Heart right ventricle (tissue), 16 donors: ENCODE results near the gene UBE2J2. TPM values are rescaled to one million over a fixed set of nuclear protein-coding genes. Genes with fewer than 3 reads are reported as not detected.
A peak's percentile ranks its signal among the peaks of the same experiment; 100 is the strongest.

Source experiments
- ATAC-seq, 8 donors: fragments of 200-7000 bp; cut with Tn5 transposase; one replicate each; pipeline ENCODE4 v1.9.1; 2020; ENCODE audit warnings: mild to moderate bottlenecking in 8 of 8, moderate library complexity in 8 of 8, moderate number of reproducible peaks in 1 of 8
- DNase-seq, 2 donors: peaks; one replicate each; pipeline ENCODE4 v3.0.0-alpha.2; 2020
- H3K27ac ChIP-seq, 10 donors: fragments of 200-600 bp; sonication (generic) in 2 of 10; one replicate each; pipeline versions ENCODE4 v1.5.0 to v1.8.0; 2020 to 2022; ENCODE audit warnings: mild to moderate bottlenecking in 3 of 10
- H3K27me3 ChIP-seq, 7 donors: fragments of 200-600 bp; one replicate each; pipeline ENCODE4 v1.8.0; 2021 to 2022; ENCODE audit warnings: mild to moderate bottlenecking in 2 of 7
- H3K36me3 ChIP-seq, 9 donors: fragments of 200-600 bp; sonication (generic) in 1 of 9; one replicate each; pipeline versions ENCODE4 v1.5.0 to v1.8.0; 2020 to 2022; ENCODE audit warnings: mild to moderate bottlenecking in 2 of 9
- H3K4me1 ChIP-seq, 9 donors: fragments of 200-600 bp; sonication (generic) in 1 of 9; one replicate each; pipeline versions ENCODE4 v1.5.0 to v1.8.0; 2020 to 2022; ENCODE audit warnings: mild to moderate bottlenecking in 4 of 9
- H3K4me3 ChIP-seq, 10 donors: fragments of 200-600 bp; sonication (generic) in 2 of 10; one replicate each; pipeline versions ENCODE4 v1.5.0 to v1.8.0; 2020 to 2022; ENCODE audit warnings: mild to moderate bottlenecking in 7 of 10, moderate library complexity in 2 of 10
- H3K9me3 ChIP-seq, 11 donors: fragments of 200-600 bp in 10 of 11; sonication (generic) in 2 of 11; one replicate each; pipeline versions ENCODE4 v1.5.0 to v1.8.0; 2013 to 2022; ENCODE audit warnings: mild to moderate bottlenecking in 2 of 11, control low read depth in 1 of 11, moderate library complexity in 1 of 11
- WGBS, 2 donors: extraction: QIAGEN DNeasy Blood & Tissue Kit; methylation state at CpG; one replicate each; pipeline ENCODE4 v1.1.7; 2013; ENCODE audit warnings: inconsistent platforms in 1 of 2; 5-methylcytosine and 5-hydroxymethylcytosine counted together
- intact Hi-C, 10 donors: fragments of 100-400 bp; cut with DNase I; formaldehyde crosslinking; loops; one replicate each; pipeline versions ENCODE4 v1.11.1 to v1.14.2; 2022
- polyA plus RNA-seq, 2 donors: library from polyadenylated mRNA; stranded (reverse); fragments of 200-250 nt; gene quantifications; one replicate each; pipeline ENCODE4 v1.2.3, GENCODE V29; 2013
- total RNA-seq, 10 donors: library from RNA; stranded (reverse); fragmentation: NEBNext Ultra II Directional in 3 of 10; extraction: Animal tissue kit (Norgen Biotek cat#: 25700) in 3 of 10; gene quantifications; one replicate each; pipeline versions ENCODE4 v1.2.1 to v1.2.4, GENCODE V29; 2021 to 2023
- TF ChIP-seq, protein P1 (sequence below), 9 donors: fragments of 200-600 bp; sonication (generic) in 2 of 9; IDR thresholded peaks; one replicate each; pipeline versions ENCODE4 v1.5.0 to v1.8.0; 2021 to 2022; ENCODE audit warnings: antibody characterized with exemption in 9 of 9, mild to moderate bottlenecking in 5 of 9, moderate library complexity in 1 of 9
- donor health status: Arrhythmogenic right ventricular cardiomyopathy.
- donor health status: ischemic (EF 13 %, LVEDD 7.1; RV severe dilation, severe dysfunction).
- donor health status: healthy with polysubstance abuse.
- donor health status: DM: no; HTN: yes; CAD: no.
- donor health status: DM: no; HTN: no; CAD: no.
- donor health status: ischemic (EF 25% LVEDD 6.9; RV normal size, moderate dysfunction).
- donor health status: ischemic (EF 25% LVEDD 5.7; RV mildly dilated, moderate dysfunction).
- donor health status: healthy.
- donor health status: DM: yes; HTN: yes; CAD: no.
- donor health status: Ischemic cardiomyopathy.
- donor health status: ischemic (EF 35%, LVEDD 5.7; RV mildly dilated, moderate dysfunction).
- donor health status: nonischemic (EF 11% LVEDD 7.7; RV severe dilation, severe dysfunction).
- donor health status: DM: yes; HTN: yes; CAD: no.
- donor health status: PGD.
- donor health status: ischemic (EF 29% LVEDD 5.4; RV normal size, mild dysfunction).
- donor health status: nonischemic (EF 23%, LVEDD 6.1; RV moderate dilation, normal function).

UBE2J2 gene
- total and polyA plus RNA-seq, 12 donors, result 23.5 to 44.1 (median 30.5) TPM

DNA sequence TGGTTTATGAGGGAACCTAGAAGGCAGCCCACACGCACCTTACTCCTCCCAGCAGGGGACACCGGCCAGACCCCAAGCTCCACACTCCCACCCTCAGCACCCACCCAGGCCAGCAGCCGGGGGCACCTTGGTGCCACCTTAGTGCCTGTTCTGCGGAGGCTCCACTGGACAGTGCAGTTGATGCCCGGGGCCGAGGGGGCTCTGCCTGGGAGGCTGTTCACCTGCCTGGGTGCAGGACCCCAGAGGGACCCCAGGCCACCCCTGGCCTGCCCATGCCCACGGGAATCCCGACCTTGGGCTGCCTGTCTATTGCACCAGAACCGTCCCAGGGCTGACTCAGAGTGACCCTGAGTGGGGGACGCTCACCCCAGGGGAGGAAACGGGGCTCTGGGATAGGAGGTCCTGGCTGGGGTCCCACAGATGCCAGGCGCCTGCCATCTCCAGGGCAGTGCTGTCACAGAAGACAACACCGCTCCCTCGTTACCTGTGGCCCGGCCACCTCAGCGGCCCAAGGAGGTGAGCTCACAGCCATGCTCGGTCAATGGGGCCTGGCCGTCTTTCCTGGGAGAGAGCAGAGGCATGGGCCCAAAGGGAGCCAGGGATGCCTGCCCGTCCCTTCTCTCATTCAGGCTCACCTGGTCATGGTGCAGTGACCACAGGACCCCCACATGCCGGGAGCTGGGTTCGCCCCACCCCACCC, 7.3 kb upstream of the UBE2J2 start:
- Histone ChIP-seq H3K4me1 (peaks cover 0 to 11% (median 0%) of the 10 kb centered on the region in 9 donors), H3K9me3 (no peaks in the 10 kb centered on the region), H3K27me3 (peaks cover 0 to 12% (median 8%) of the 10 kb centered on the region in 7 donors), H3K36me3 (no peaks in the 10 kb centered on the region), H3K4me3 (no peak overlapping the region), H3K27ac (peak overlapping the region in 1 of 10 donors; percentile 31)
- intact Hi-C loops, result no loop called here
- TF ChIP-seq, protein P1, sequence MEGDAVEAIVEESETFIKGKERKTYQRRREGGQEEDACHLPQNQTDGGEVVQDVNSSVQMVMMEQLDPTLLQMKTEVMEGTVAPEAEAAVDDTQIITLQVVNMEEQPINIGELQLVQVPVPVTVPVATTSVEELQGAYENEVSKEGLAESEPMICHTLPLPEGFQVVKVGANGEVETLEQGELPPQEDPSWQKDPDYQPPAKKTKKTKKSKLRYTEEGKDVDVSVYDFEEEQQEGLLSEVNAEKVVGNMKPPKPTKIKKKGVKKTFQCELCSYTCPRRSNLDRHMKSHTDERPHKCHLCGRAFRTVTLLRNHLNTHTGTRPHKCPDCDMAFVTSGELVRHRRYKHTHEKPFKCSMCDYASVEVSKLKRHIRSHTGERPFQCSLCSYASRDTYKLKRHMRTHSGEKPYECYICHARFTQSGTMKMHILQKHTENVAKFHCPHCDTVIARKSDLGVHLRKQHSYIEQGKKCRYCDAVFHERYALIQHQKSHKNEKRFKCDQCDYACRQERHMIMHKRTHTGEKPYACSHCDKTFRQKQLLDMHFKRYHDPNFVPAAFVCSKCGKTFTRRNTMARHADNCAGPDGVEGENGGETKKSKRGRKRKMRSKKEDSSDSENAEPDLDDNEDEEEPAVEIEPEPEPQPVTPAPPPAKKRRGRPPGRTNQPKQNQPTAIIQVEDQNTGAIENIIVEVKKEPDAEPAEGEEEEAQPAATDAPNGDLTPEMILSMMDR (IDR thresholded peaks at IDR 0.05), result no peak
- DNase-seq, result peak in 1 of 2 donors; percentile 10
- ATAC-seq, result peak in 4 of 8 donors; percentile 2 to 7 (median 6)
- WGBS, 2 donors, result 89 to 94% methylated on average over 21 of the region's 21 CpGs

- Histone ChIP-seq H3K27me3 (no peaks in the 10 kb centered on the region), H3K27ac (no peak overlapping the region), H3K9me3 (no peaks in the 10 kb centered on the region), H3K4me1 (peaks cover 5 to 20% (median 8%) of the 10 kb centered on the region in 9 donors), H3K36me3 (no peaks in the 10 kb centered on the region), H3K4me3 (no peak overlapping the region)
- ATAC-seq (no peak), DNase-seq (no peak)
- intact Hi-C loops, result no loop called here
- TF ChIP-seq, protein P1 (IDR thresholded peaks at IDR 0.05), result no peak
- 92 to 93% methylated on average over 16 of the region's 17 CpGs for WGBS, 2 donors
Measured at GRCh38 chr1:1279028-1279427, 5.4 kb upstream of the UBE2J2 start.

- peaks cover 5 to 20% (median 9%) of the 10 kb centered on the region in 9 donors for H3K4me1 ChIP-seq
- no peak overlapping the region for H3K27ac ChIP-seq
- no peak for DNase-seq
- H3K36me3 ChIP-seq, result no peaks in the 10 kb centered on the region
- ATAC-seq, result no peak
- no peaks in the 10 kb centered on the region for H3K27me3 ChIP-seq
- no peaks in the 10 kb centered on the region for H3K9me3 ChIP-seq
- H3K4me3 ChIP-seq, result no peak overlapping the region
- intact Hi-C loops, result no loop called here
- TF ChIP-seq, protein P1 (IDR thresholded peaks at IDR 0.05), result no peak
- WGBS, 2 donors, result 95 to 96% methylated on average over 13 of the region's 13 CpGs
Measured at GRCh38 chr1:1278620-1279019, 5.0 kb upstream of the UBE2J2 start.

DNA sequence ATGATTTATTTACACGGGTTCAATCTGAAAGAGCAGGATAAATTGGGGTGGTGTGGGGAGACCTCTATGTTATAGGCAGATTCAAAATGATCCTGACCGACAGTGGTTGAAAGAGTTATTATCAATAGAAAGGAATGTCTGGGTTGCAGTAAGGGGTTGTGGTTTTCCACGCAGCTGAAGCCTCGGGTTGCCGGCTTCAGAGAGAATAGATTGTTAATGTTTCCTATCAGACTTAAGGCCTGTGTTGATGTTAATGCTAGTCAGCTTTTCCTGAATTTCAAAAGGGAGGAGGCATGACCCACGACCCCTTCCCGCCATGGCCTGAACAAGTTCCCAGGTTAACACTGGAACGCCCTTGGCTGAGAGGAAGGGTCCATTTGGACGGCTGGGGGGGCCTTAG, 2.2 kb upstream of the UBE2J2 start:
- intact Hi-C loops, result no loop called here

More for the DNA sequence above, 2.2 kb upstream of the UBE2J2 start:
- H3K9me3 ChIP-seq, result no peaks in the 10 kb centered on the region
- H3K4me1 ChIP-seq, result peaks cover 21 to 32% (median 30%) of the 10 kb centered on the region in 9 donors
- TF ChIP-seq, protein P1 (IDR thresholded peaks at IDR 0.05), result no peak
- WGBS, 2 donors, result 78 to 83% methylated on average over 9 of the region's 9 CpGs
- no peaks in the 10 kb centered on the region for H3K27me3 ChIP-seq
- ATAC-seq (no peak), DNase-seq (no peak)
- H3K4me3 ChIP-seq, result no peak overlapping the region
- H3K27ac ChIP-seq, result no peak overlapping the region
- peaks cover 0 to 10% (median 0%) of the 10 kb centered on the region in 9 donors for H3K36me3 ChIP-seq
